ENCODE data around the gene TNFRSF14. TPM values are rescaled to one million over a fixed set of nuclear protein-coding genes. Genes with fewer than 3 reads are reported as not detected.

Gene TNFRSF14
- total and polyA plus RNA-seq, 5 donors, result 17.6 to 27.6 (median 22.9) TPM

DNA sequence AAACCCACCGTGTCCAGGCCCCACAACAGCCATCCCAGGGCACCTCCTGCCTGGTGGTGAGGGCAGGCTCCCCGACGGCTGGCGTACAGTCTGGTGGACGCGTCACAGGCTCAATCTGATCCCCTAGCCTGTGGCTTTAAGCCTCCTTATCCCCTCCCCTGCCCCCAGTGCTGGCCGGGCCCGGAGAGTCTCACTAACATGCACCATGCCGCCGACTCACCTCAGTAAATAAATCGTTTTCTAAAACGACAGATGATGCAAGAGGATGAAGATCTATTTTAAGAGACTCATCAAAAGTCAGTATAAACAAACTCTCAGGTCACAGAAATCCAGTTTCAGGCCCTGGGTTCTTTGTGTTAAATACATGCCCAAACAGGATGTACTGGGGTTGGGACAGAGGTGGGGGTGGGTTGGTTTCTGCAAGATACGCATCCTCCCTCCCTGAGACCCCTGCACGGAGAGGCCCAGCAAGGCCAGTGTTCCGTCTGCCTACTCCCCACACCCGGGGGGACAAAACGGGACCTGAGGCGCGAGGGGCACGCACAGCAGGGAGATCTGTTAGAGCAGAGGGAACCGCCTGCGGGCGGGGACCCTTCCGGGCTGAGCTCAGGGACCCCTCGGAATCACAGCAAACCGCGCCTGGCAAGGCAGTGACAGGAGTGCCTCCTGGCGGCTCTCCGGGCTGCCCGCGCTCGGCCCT lies 32.8 kb upstream of the TNFRSF14 start:
- no peak for ATAC-seq
- Histone ChIP-seq H3K27ac (ENCODE audit: low read length) (no peak overlapping the region), H3K4me1 (ENCODE audit: control insufficient read depth, insufficient read depth, low read length) (peaks cover 15% of the 10 kb centered on the region), H3K9me3 (ENCODE audit: control insufficient read depth, low read length) (no peaks in the 10 kb centered on the region), H3K27me3 (ENCODE audit: control insufficient read depth, insufficient read depth) (no peaks in the 10 kb centered on the region), H3K4me3 (ENCODE audit: low read length) (no peak overlapping the region)
- intact Hi-C loops (cut with DNase I), result no loop called here
- WGBS, result 63% methylated on average over 32 of the region's 32 CpGs
- no peak for DNase-seq

DNA sequence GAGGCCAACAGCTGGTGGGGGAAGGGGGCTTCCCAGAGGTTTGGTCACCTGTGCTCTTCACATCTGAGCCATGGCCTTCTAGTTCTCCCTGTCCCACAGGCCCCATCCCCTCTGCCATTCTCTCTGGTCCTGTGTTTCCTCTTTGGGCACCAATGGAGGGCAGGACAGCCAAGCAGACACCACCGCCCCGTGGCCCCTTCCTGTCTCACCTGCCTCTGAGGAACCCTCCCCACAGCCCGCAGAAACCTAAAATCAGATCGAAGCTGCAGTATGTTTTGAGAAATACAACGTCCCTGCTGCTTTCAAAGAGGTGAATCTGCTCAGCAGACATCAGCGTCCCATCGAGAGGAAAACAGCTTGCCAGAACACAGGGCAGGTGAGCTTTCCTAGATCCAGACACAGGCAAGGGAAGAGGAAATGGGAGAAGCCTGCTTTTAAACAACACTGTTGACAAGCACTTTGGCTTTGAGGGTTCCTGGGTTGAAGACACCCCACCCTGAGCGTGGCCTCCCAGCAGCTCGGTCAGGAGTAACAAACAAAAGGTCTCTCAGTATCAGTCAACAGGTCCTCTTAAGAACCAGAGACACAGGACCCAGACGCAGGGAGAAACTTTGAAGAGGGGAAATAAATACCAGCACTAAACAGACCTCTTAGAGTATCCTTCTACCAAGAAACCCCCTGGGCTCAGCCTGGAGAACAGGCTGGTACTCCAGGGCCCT lies 32.1 kb upstream of the TNFRSF14 start:
- H3K27ac ChIP-seq (ENCODE audit: low read length), result no peak overlapping the region
- no peak overlapping the region for H3K4me3 ChIP-seq (ENCODE audit: low read length)
- H3K27me3 ChIP-seq (ENCODE audit: control insufficient read depth, insufficient read depth), result no peaks in the 10 kb centered on the region
- WGBS, result 63% methylated on average over 10 of the region's 10 CpGs
- peaks cover 15% of the 10 kb centered on the region for H3K4me1 ChIP-seq (ENCODE audit: control insufficient read depth, insufficient read depth, low read length)
- DNase-seq (no peak), ATAC-seq (no peak)
- intact Hi-C loops (cut with DNase I), result no loop called here
- H3K9me3 ChIP-seq (ENCODE audit: control insufficient read depth, low read length), result no peaks in the 10 kb centered on the region

DNA sequence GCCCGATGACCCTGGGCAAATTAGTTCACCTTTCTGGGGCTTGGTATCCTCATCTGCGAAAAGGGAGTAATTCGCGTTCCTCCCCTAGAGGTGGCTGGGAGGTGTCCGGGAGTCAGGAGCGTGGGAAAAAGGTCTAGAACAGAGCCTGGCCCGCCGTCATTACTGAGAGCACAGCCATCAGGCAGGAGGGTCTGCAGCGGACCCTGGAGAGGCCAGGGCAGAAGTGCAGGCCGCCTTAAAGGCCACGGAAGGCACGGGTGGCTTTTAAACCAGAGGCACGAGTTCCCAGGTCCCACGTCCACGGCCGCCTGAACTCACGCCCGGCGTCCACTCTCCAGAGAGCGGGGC lies 30.6 kb upstream of the TNFRSF14 start:
- H3K4me3 ChIP-seq (ENCODE audit: low read length), result peak overlapping the region; percentile 84
- H3K9me3 ChIP-seq (ENCODE audit: control insufficient read depth, low read length), result no peaks in the 10 kb centered on the region
- H3K27ac ChIP-seq (ENCODE audit: low read length), result no peak overlapping the region
- H3K4me1 ChIP-seq (ENCODE audit: control insufficient read depth, insufficient read depth, low read length), result peaks cover 15% of the 10 kb centered on the region
- intact Hi-C loops (cut with DNase I), result no loop called here
- DNase-seq (no peak), ATAC-seq (no peak)
- 5% methylated on average over 20 of the region's 20 CpGs for WGBS
- H3K27me3 ChIP-seq (ENCODE audit: control insufficient read depth, insufficient read depth), result no peaks in the 10 kb centered on the region

DNA sequence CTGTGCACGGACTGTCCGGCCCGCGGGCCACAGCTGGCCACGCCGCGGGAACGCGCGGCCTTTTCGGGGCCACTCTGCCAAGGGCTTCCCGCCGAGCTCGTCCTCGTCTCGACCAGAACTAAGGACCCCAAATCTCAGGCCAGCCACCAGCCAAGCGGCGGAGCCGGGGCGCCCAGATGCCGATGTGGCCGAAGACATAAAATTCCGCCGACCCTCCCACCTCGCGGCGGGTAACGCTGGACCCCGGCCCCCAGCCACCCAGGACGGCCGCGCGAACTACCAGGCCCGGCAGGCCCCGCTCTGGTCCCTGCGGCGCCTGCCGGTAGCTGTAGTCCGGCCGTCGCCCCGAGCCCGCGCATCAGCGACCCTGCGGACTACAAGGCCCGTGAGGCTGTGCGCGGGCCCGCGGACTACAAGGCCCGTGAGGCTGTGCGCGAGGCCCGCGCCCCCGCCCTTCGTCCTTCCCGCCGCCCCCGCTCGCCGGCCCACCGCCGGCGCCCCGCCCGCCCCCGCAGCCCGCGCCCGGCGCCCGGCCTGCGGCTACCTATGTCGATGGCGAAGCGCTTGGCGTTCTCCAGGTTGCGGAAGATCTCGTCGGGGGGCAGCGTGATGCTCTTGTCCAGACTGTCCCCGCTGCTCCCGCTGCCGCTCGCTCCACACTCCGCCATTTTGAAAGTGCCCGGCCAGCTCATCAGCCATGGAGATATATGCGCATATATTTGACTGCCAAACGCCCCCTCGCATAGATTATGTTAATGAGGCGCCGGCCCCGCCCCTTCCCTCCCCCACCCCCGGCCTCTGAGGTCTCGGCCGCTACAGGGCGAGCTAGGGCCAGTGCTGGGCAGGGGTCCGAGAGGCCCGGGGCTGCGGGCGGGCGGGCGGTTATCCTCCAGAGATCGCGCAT lies 30.0 kb upstream of the TNFRSF14 start, which contains the start of gene PANK4:
TSS of gene PANK4 (minus strand) at position 677 of the 904 bp plus-strand sequence. CDS start at position 668, 9 bp downstream.
- under 1% methylated on average over 107 of the region's 107 CpGs for WGBS
- Histone ChIP-seq H3K27ac (ENCODE audit: low read length) (peak within 1 kb of the TSS; percentile 86), H3K9me3 (ENCODE audit: control insufficient read depth, low read length) (no peaks in the 10 kb centered on the region), H3K27me3 (ENCODE audit: control insufficient read depth, insufficient read depth) (no peaks in the 10 kb centered on the region), H3K4me3 (ENCODE audit: low read length) (peak within 1 kb of the TSS; percentile 84), H3K4me1 (ENCODE audit: control insufficient read depth, insufficient read depth, low read length) (peaks cover 20% of the 10 kb centered on the region)
- ATAC-seq (peak; percentile 92), DNase-seq (peak; percentile 95 to 98 (median 97))
- intact Hi-C loops (cut with DNase I), result no loop called here

DNA sequence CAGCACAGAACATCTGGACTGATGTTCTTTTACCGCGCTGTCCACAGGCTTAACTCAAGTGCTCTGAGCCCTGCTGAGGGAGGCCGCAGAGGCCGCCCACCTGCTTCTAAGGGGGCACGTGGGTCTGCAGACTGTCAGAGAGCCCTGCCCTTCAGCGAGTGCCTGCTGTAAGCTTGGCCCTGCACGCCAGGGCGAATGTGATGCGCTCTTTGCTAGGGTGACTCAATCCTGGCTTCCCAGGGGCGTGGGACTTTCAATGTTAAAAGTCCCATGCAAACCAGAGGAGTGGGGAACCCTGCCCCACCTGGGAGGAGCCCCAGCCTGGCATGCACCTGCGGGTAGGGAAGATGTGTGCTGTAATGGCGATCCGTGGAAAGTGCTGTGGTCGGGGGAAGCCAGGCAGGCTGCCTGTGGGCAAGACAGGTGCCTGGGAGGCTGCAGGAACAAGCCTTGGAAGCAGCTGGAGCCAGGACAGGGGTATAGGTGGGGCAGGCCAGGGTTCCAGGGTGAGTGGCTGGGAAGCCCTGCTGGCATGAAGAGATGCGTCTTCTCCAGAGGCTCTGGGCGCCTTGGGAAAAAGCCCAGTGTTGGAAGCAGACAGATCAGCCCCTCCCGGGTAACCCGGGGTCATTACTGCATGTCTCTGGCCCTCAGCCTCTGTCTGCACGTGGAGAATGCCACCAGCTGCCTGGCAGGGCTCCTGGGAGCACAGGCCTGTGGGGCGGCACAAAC lies 29.2 kb upstream of the TNFRSF14 start:
- no peaks in the 10 kb centered on the region for H3K27me3 ChIP-seq (ENCODE audit: control insufficient read depth, insufficient read depth)
- WGBS, result 36% methylated on average over 20 of the region's 20 CpGs
- peaks cover 20% of the 10 kb centered on the region for H3K4me1 ChIP-seq (ENCODE audit: control insufficient read depth, insufficient read depth, low read length)
- peak overlapping the region; percentile 40 for H3K27ac ChIP-seq (ENCODE audit: low read length)
- intact Hi-C loops (cut with DNase I), result no loop called here
- H3K4me3 ChIP-seq (ENCODE audit: low read length), result peak overlapping the region; percentile 84
- no peaks in the 10 kb centered on the region for H3K9me3 ChIP-seq (ENCODE audit: control insufficient read depth, low read length)
- DNase-seq, result peak in 2 of 3 donors; percentile 83 to 84
- peak; percentile 1 to 42 for ATAC-seq

- intact Hi-C loops (cut with DNase I), result no loop called here
- peaks cover 20% of the 10 kb centered on the region for H3K4me1 ChIP-seq (ENCODE audit: control insufficient read depth, insufficient read depth, low read length)
- H3K4me3 ChIP-seq (ENCODE audit: low read length), result no peak overlapping the region
- 81% methylated on average over 4 of the region's 4 CpGs for WGBS
- H3K27ac ChIP-seq (ENCODE audit: low read length), result peak overlapping the region; percentile 40
- H3K9me3 ChIP-seq (ENCODE audit: control insufficient read depth, low read length), result no peaks in the 10 kb centered on the region
- no peak for DNase-seq
- no peak for ATAC-seq
- no peaks in the 10 kb centered on the region for H3K27me3 ChIP-seq (ENCODE audit: control insufficient read depth, insufficient read depth)
Observed at GRCh38 chr1:2527556-2527860, 28.7 kb upstream of the TNFRSF14 start.

DNA sequence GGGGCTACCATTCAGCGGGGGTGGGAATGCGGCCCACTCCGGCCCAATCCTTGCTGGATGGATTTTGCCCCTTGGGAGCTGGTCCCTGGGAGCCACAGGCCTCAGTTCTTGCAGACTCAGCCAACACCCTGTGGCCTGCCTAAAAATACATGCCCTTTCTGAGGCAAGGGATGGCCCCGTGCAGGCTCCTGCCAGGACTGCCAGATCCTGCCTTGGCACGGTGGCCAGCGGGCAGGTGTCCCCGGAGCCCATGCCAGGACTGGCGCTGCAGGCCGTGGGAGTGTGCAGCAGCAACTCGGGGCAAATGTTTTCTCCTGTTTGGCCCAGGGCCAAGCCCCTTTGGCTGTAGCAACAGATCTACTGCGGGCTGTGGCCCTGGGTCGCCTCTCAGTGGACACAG lies 28.2 kb upstream of the TNFRSF14 start:
- peak; percentile 60 to 88 (median 87) for DNase-seq
- Histone ChIP-seq H3K27me3 (ENCODE audit: control insufficient read depth, insufficient read depth) (no peaks in the 10 kb centered on the region), H3K9me3 (ENCODE audit: control insufficient read depth, low read length) (no peaks in the 10 kb centered on the region), H3K27ac (ENCODE audit: low read length) (peak overlapping the region; percentile 40), H3K4me3 (ENCODE audit: low read length) (no peak overlapping the region), H3K4me1 (ENCODE audit: control insufficient read depth, insufficient read depth, low read length) (peaks cover 20% of the 10 kb centered on the region)
- 49% methylated on average over 12 of the region's 12 CpGs for WGBS
- peak; percentile 19 to 51 for ATAC-seq
- intact Hi-C loops (cut with DNase I), result no loop called here

GRCh38 chr1:2528611-2528965 lies 27.6 kb upstream of the TNFRSF14 start:
- intact Hi-C loops (cut with DNase I), result no loop called here
- ATAC-seq, result no peak
- H3K27me3 ChIP-seq (ENCODE audit: control insufficient read depth, insufficient read depth), result no peaks in the 10 kb centered on the region

GRCh38 chr1:2528966-2529783 lies 27.0 kb upstream of the TNFRSF14 start:
- peak in 2 of 3 donors; percentile 82 to 83 for DNase-seq
- no peak for ATAC-seq

More at GRCh38 chr1:2528611-2528965, 27.6 kb upstream of the TNFRSF14 start:
- Histone ChIP-seq H3K4me3 (ENCODE audit: low read length) (no peak overlapping the region), H3K9me3 (ENCODE audit: control insufficient read depth, low read length) (no peaks in the 10 kb centered on the region), H3K27ac (ENCODE audit: low read length) (peak overlapping the region; percentile 1), H3K4me1 (ENCODE audit: control insufficient read depth, insufficient read depth, low read length) (peaks cover 20% of the 10 kb centered on the region)
- WGBS, result 64% methylated on average over 10 of the region's 10 CpGs
- DNase-seq, result no peak

More at GRCh38 chr1:2528966-2529783, 27.0 kb upstream of the TNFRSF14 start:
- H3K27ac ChIP-seq (ENCODE audit: low read length), result peak overlapping the region; percentile 5
- intact Hi-C loops (cut with DNase I), result no loop called here
- H3K27me3 ChIP-seq (ENCODE audit: control insufficient read depth, insufficient read depth), result no peaks in the 10 kb centered on the region
- peaks cover 16% of the 10 kb centered on the region for H3K4me1 ChIP-seq (ENCODE audit: control insufficient read depth, insufficient read depth, low read length)
- no peaks in the 10 kb centered on the region for H3K9me3 ChIP-seq (ENCODE audit: control insufficient read depth, low read length)
- WGBS, result 7% methylated on average over 84 of the region's 84 CpGs
- peak overlapping the region; percentile 52 for H3K4me3 ChIP-seq (ENCODE audit: low read length)
